Esophagus muscularis mucosa (tissue), 4 donors: ENCODE data around the gene PRKN. TPM values are rescaled to one million over a fixed set of nuclear protein-coding genes. Genes with fewer than 3 reads are reported as not detected.

Experiments
- DNase-seq: peaks from one replicate; pipeline ENCODE4 v3.0.0-alpha.2; 2017; ENCODE audit errors: extremely low spot score
- H3K27ac ChIP-seq, 4 donors: fragments of 200-600 bp; sonication (generic); replicated peaks in 1 of 4; 1 replicate in 3 of 4; 2 replicates in 1 of 4; pipeline ENCODE4 v1.5.1; 2016 to 2019; ENCODE audit warnings: mild to moderate bottlenecking in 1 of 4
- H3K27me3 ChIP-seq, 4 donors: fragments of 200-600 bp; sonication (generic); one replicate each; pipeline versions ENCODE4 v1.5.1 to v1.6.0; 2016 to 2019
- H3K36me3 ChIP-seq, 4 donors: fragments of 200-600 bp; sonication (generic); one replicate each; pipeline ENCODE4 v1.5.1; 2016 to 2019
- H3K4me1 ChIP-seq, 4 donors: fragments of 200-600 bp; sonication (generic); one replicate each; pipeline ENCODE4 v1.5.1; 2016 to 2019
- H3K4me3 ChIP-seq, 4 donors: fragments of 200-600 bp; sonication (generic); 1 replicate in 2 of 4; 2 replicates in 2 of 4; pipeline ENCODE4 v1.5.1; 2016 to 2019; ENCODE audit warnings: mild to moderate bottlenecking in 4 of 4, moderate library complexity in 1 of 4
- H3K9me3 ChIP-seq, 4 donors: fragments of 200-600 bp; sonication (generic); 1 replicate in 3 of 4; 2 replicates in 1 of 4; pipeline ENCODE4 v1.5.1; 2016 to 2019
- CTCF ChIP-seq, 3 experiments: fragments of 200-600 bp in 2 of 3; fragments of 450-650 bp in 1 of 3; sonication (generic) in 2 of 3; IDR thresholded peaks; one replicate each; pipeline ENCODE4 v1.5.1; 2017 to 2019; ENCODE audit warnings: antibody characterized with exemption in 3 of 3, mild to moderate bottlenecking in 2 of 3, moderate library complexity in 1 of 3
- EP300 ChIP-seq: sonication (generic); formaldehyde crosslinking; IDR thresholded peaks from one replicate; pipeline ENCODE4 v1.6.1; 2017; ENCODE audit warnings: antibody characterized with exemption
- POLR2A ChIP-seq: fragments of 450-650 bp; IDR thresholded peaks from one replicate; pipeline ENCODE4 v1.6.1; 2017; ENCODE audit warnings: antibody characterized with exemption, moderate library complexity, mild to moderate bottlenecking, low read depth
- POLR2AphosphoS5 ChIP-seq, 2 donors: sonication (generic); formaldehyde crosslinking; IDR thresholded peaks; one replicate each; pipeline ENCODE4 v1.6.1; 2017; ENCODE audit warnings: antibody characterized with exemption in 2 of 2
- WGBS: methylation state at CpG from one replicate; pipeline ENCODE4 v1.1.5; 2018; 5-methylcytosine and 5-hydroxymethylcytosine counted together
- intact Hi-C: fragments of 100-400 bp; cut with DNase I; formaldehyde crosslinking; loops from one replicate; pipeline ENCODE4 v1.15.1; 2023
- total RNA-seq, 4 donors: library from RNA; depleted of rRNA; stranded (reverse); fragments of >200 nt; gene quantifications; one replicate each; pipeline versions ENCODE4 v1.1.0 to v1.2.1, GENCODE V29; 2016

PRKN gene
- total RNA-seq, 4 donors from 2014 or later, result 9.6 to 14.5 (median 10.8) TPM

GRCh38 chr6:162722633-162723032, 4.9 kb downstream of the PRKN start:
- WGBS, result 84% methylated on average over 1 of the region's 1 CpG
- DNase-seq, result no peak
- Histone ChIP-seq H3K36me3 (no peaks in the 10 kb centered on the region), H3K4me1 (peaks cover 9 to 15% (median 10%) of the 10 kb centered on the region in 4 donors), H3K27me3 (no peaks in the 10 kb centered on the region), H3K27ac (no peak overlapping the region), H3K9me3 (no peaks in the 10 kb centered on the region), H3K4me3 (no peak overlapping the region)
- intact Hi-C loops, result no loop called here
- TF ChIP-seq EP300 (no peak), POLR2AphosphoS5 (IDR thresholded peaks at IDR 0.05) (no peak), CTCF (IDR thresholded peaks at IDR 0.05) (no peak), POLR2A (no peak)

- WGBS, result 97% methylated on average over 2 of the region's 2 CpGs
- H3K27ac ChIP-seq, result no peak overlapping the region
- intact Hi-C loops, result no loop called here
- DNase-seq, result no peak
- H3K4me1 ChIP-seq, result peaks cover 9 to 15% (median 10%) of the 10 kb centered on the region in 4 donors
- no peaks in the 10 kb centered on the region for H3K9me3 ChIP-seq
- H3K4me3 ChIP-seq, result no peak overlapping the region
- no peaks in the 10 kb centered on the region for H3K27me3 ChIP-seq
- no peak for TF ChIP-seq EP300
- no peaks in the 10 kb centered on the region for H3K36me3 ChIP-seq
These were observed 5.3 kb downstream of the PRKN start for GRCh38 chr6:162722226-162722625.

GRCh38 chr6:162721404-162721687, 6.2 kb downstream of the PRKN start:
- no peak for TF ChIP-seq EP300
- no peak for TF ChIP-seq CTCF (IDR thresholded peaks at IDR 0.05)
- TF ChIP-seq POLR2AphosphoS5 (IDR thresholded peaks at IDR 0.05), result no peak
- TF ChIP-seq POLR2A, result no peak
- Histone ChIP-seq H3K4me3 (no peak overlapping the region), H3K9me3 (no peaks in the 10 kb centered on the region), H3K4me1 (peaks cover 2 to 11% (median 4%) of the 10 kb centered on the region in 4 donors), H3K27ac (no peak overlapping the region), H3K36me3 (no peaks in the 10 kb centered on the region), H3K27me3 (no peaks in the 10 kb centered on the region)
- intact Hi-C loops, result no loop called here
- WGBS, result 94% methylated on average over 2 of the region's 2 CpGs
- no peak for DNase-seq

DNA sequence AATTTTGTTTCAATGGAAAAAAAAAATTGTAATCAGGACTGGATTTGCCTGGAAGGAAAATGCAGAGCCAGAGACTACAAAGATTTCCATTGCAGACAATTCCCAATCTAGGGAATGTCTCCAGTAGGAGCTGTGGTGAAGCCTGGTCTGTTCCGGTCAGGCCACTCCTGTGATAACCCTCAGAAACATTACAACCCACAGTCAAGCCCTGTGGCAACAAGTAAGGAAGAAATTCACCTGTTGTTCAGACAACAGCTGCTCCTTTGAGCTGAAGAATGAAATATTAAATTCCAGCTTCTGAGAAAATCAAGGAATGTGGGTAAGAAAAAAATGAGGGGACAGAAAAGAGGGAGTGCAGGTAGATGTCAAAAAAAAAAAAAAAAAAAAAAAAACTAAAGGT, 8.0 kb downstream of the PRKN start:
- intact Hi-C loops, result no loop called here

DNA sequence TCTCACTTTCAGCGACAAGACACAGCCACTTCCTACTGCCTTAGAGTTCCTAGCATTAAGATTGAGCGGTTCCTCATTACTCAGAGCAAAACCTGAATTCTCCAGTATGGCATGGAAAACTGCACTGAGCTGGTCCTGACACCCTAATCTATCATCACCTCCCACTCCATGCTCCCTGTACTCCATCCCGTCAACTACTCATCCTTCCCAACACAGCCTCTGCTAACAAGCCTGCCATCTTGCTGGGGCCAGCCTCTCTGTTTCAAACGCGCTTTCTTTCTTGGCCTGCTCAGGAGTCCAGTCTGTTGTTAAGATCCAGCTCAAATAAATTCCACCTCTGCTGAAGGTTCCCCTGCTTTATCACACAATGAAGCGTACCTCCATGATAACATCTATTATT, 12.0 kb downstream of the PRKN start:
- Histone ChIP-seq H3K36me3 (no peaks in the 10 kb centered on the region), H3K27me3 (no peaks in the 10 kb centered on the region), H3K4me1 (no peaks in the 10 kb centered on the region), H3K9me3 (no peaks in the 10 kb centered on the region), H3K27ac (no peak overlapping the region), H3K4me3 (no peak overlapping the region)
- WGBS, result 97% methylated on average over 6 of the region's 6 CpGs
- intact Hi-C loops, result no loop called here
- DNase-seq, result no peak
- TF ChIP-seq EP300 (no peak), CTCF (IDR thresholded peaks at IDR 0.05) (no peak), POLR2AphosphoS5 (IDR thresholded peaks at IDR 0.05) (no peak), POLR2A (no peak)

More for the DNA sequence above, 8.0 kb downstream of the PRKN start:
- WGBS, result 100% methylated on average over 1 of the region's 1 CpG
- Histone ChIP-seq H3K27me3 (no peaks in the 10 kb centered on the region), H3K4me1 (peaks cover 0 to 10% (median 0%) of the 10 kb centered on the region in 4 donors), H3K27ac (no peak overlapping the region), H3K4me3 (no peak overlapping the region), H3K36me3 (no peaks in the 10 kb centered on the region), H3K9me3 (no peaks in the 10 kb centered on the region)
- TF ChIP-seq EP300 (no peak), POLR2A (no peak), CTCF (IDR thresholded peaks at IDR 0.05) (no peak), POLR2AphosphoS5 (IDR thresholded peaks at IDR 0.05) (no peak)
- DNase-seq, result no peak
